GM19324 (cell line): ENCODE measurements around the gene GPR42.

Experiments used
- ATAC-seq: cut with Tn5 transposase; IDR thresholded peaks from one replicate; pipeline ENCODE4 v1.9.1; 2021; ENCODE audit warnings: mild to moderate bottlenecking, moderate library complexity; ENCODE audit not compliant: unreplicated experiment, low FRiP score

GPR42 gene

DNA sequence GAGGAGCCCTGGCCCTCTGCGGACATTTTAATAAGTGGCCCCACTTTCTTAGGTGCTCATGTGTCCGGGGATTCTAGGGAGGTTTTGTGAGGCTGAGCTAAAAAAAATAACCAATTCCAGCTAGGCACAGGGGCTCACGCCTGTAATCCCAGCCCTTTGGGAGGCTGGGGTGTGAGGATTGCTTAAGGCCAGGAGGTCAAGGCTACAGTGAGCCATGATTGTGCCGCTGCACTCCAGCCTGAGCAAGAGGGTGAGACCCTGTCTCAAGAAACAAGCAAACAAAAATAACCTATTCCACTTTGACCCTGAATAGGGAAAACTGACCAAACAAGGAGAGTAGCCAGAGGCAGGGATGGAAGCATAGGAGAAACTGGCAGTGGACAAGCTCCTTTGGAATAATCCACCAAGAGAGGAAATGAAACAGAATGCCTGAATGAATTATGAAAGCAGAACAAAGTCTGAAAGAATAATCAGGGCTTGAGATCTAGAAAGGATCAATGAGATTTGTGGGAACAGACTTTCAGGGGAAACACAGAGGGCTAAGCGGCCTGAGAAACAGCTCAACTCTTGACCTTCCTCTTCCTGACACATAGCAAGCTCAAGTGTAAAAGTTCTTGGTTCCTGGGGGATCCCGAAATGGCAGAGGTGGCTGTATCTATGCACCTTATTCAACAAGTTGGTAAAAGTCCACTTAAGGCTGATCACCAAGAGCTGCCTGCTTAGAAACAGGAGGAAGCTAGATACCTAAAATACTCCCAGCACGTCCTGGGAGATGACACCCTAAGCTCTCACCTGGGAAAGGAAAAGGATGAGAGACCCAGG is 47.1 kb downstream of the GPR42 start:
- no peak for ATAC-seq

DNA sequence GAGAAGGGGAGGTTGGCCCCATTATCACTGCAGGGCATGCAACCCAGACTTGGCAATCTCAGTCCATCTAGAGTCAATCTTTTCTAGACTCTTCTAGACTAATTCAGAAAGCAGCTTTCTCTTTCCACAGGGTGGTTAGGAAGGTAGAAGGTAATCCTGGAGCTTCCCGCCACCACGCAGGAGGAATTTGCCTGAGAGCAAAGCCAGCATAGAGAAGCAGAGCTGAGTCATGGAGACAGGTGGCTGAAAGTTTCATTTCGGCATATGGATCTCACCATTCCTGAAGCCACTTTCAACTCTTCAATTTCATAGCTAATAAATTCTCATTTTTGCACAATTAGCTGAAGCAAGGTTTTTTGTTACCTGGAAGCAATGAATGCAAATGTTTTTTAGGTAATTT is 48.2 kb downstream of the GPR42 start:
- ATAC-seq, result no peak

DNA sequence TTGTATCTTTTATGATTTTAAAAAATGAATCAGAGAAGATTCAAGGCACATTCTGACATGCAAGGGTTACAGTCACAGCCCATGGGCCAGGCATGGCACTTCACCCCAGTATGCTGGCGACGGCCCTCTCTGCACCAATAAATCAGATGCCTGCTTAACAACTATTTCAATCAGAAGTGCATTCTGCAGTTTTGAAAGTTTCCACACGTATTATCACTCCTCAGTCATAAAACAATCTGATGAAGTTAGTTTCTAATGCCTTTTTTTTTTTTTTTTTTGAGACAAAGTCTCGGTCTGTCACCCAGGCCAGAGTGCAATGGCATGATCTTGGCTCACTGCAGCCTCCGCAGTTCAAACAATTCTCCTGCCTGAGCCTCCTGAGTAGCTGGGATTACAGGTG is 48.9 kb downstream of the GPR42 start:
- ATAC-seq, result no peak

DNA sequence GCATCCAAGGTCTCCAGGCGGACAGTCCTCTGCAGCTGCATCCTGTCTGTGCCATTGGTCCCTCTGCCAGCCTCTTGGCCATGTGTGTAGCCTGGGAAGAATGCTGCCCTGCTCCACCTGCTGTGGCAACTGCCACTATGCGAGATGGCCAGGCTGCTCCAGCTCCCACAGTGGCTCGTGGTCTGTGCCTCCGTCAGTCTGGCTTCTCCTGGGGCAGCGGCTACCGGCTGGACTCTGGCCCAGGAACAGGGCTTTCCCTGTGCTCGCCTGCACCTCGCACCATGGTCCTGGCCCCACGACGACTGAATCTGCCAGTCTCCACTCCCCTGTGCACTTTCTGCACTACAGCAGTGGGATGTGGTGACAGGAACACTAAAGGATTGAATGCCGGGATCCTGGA is 50.5 kb downstream of the GPR42 start:
- ATAC-seq, result no peak
